Stomach (tissue), 19 donors: ENCODE results near the gene C2CD2. TPM values are rescaled to one million over a fixed set of nuclear protein-coding genes. Genes with fewer than 3 reads are reported as not detected.
A peak's percentile ranks its signal among the peaks of the same experiment; 100 is the strongest.

ENCODE experiments used
- DNase-seq, 2 donors: peaks; one replicate each; pipeline versions ENCODE4 v3.0.0 to v3.0.0-alpha.2; 2013 to 2019
- H3K27ac ChIP-seq, 5 donors: fragments of 200-600 bp in 4 of 5; sonication (generic) in 4 of 5; one replicate each; pipeline ENCODE4 v1.5.1; 2013 to 2019; ENCODE audit warnings: mild to moderate bottlenecking in 1 of 5, moderate library complexity in 1 of 5
- H3K27me3 ChIP-seq, 3 donors: fragments of 200-600 bp; sonication (generic); one replicate each; pipeline ENCODE4 v1.5.1; 2017 to 2019; ENCODE audit warnings: mixed run types in 1 of 3
- H3K36me3 ChIP-seq, 4 donors: fragments of 200-600 bp; sonication (generic); 1 replicate in 3 of 4; 2 replicates in 1 of 4; pipeline ENCODE4 v1.5.1; 2016 to 2019
- H3K4me1 ChIP-seq, 4 donors: fragments of 200-600 bp; sonication (generic); one replicate each; pipeline ENCODE4 v1.5.1; 2016 to 2019
- H3K4me3 ChIP-seq, 4 donors: fragments of 200-600 bp; sonication (generic) in 3 of 4; one replicate each; pipeline ENCODE4 v1.5.1; 2016 to 2019; ENCODE audit warnings: mild to moderate bottlenecking in 1 of 4
- H3K9me3 ChIP-seq, 4 donors: fragments of 200-600 bp; sonication (generic); one replicate each; pipeline ENCODE4 v1.5.1; 2016 to 2019
- EP300 ChIP-seq: sonication (generic); formaldehyde crosslinking; IDR thresholded peaks from one replicate; pipeline ENCODE4 v1.6.1; 2017; ENCODE audit warnings: antibody characterized with exemption
- POLR2A ChIP-seq, 4 donors: fragments of 450-650 bp; IDR thresholded peaks; one replicate each; pipeline ENCODE4 v1.6.1; 2016; ENCODE audit warnings: antibody characterized with exemption in 4 of 4, control low read depth in 2 of 4, mild to moderate bottlenecking in 1 of 4, moderate library complexity in 1 of 4
- POLR2AphosphoS5 ChIP-seq, 3 donors: sonication (generic); formaldehyde crosslinking; IDR thresholded peaks; one replicate each; pipeline ENCODE4 v1.6.1; 2016; ENCODE audit warnings: antibody characterized with exemption in 3 of 3
- WGBS, 5 donors: extraction: QIAGEN DNeasy Blood & Tissue Kit in 3 of 5; methylation state at CpG; one replicate each; pipeline versions ENCODE4 v1.1.5 to v1.1.7; 2013 to 2018; 5-methylcytosine and 5-hydroxymethylcytosine counted together
- intact Hi-C: fragments of 100-400 bp; cut with DNase I; formaldehyde crosslinking; loops from one replicate; pipeline ENCODE4 v1.15.1; 2023; ENCODE audit warnings: low total_unique reads
- long read RNA-seq, 10 donors: transcript quantifications; one replicate each; lab custom pipeline, GENCODE V29; 2026
- polyA plus RNA-seq, 3 donors: library from polyadenylated mRNA; stranded (reverse); fragments of 200-250 nt; gene quantifications; one replicate each; pipeline ENCODE4 v1.2.3, GENCODE V29; 2013
- total RNA-seq, 5 donors: library from RNA; depleted of rRNA; stranded (reverse); fragments of >200 nt; gene quantifications; one replicate each; pipeline versions ENCODE4 v1.1.0 to v1.2.3, GENCODE V29; 2014 to 2016
- TF ChIP-seq, protein P1 (sequence below), 7 experiments: fragments of 450-650 bp in 4 of 7; fragments of 200-600 bp in 3 of 7; sonication (generic) in 3 of 7; IDR thresholded peaks; one replicate each; pipeline ENCODE4 v1.5.1; 2016 to 2019; ENCODE audit warnings: antibody characterized with exemption in 7 of 7, control low read depth in 2 of 7, mild to moderate bottlenecking in 1 of 7
- donor health status: healthy with polysubstance abuse.
- donor health status: Bipolar disorder and iron deficiency.
- donor health status: healthy.

Gene C2CD2
- 10 to 100 TPM; 13.4 to 31.9 (median 18.7) TPM for total RNA-seq
- polyA plus RNA-seq = 1 to 10 TPM; 4.6 to 9.5 (median 6.1) TPM
- long read RNA-seq, donor 1, full-length matches to known transcripts = 2 of 2 reads
- long read RNA-seq, donor 1, partial matches to known transcripts = 0 of 2 reads
- long read RNA-seq, donor 1, other reads (novel, unspliced or antisense) = 0 of 2 reads
- long read RNA-seq, donor 2, full-length matches to known transcripts = 1 of 1 reads
- long read RNA-seq, donor 2, partial matches to known transcripts = 0 of 1 reads
- long read RNA-seq, donor 2, other reads (novel, unspliced or antisense) = 0 of 1 reads
- long read RNA-seq, donor 3, full-length matches to known transcripts = 2 of 7 reads
- long read RNA-seq, donor 3, partial matches to known transcripts = 5 of 7 reads
- long read RNA-seq, donor 3, other reads (novel, unspliced or antisense) = 0 of 7 reads
- long read RNA-seq, donor 4 = 0 reads
- long read RNA-seq, donor 5, full-length matches to known transcripts = 3 of 3 reads
- long read RNA-seq, donor 5, partial matches to known transcripts = 0 of 3 reads
- long read RNA-seq, donor 5, other reads (novel, unspliced or antisense) = 0 of 3 reads
- long read RNA-seq, donor 6, full-length matches to known transcripts = 7 of 7 reads
- long read RNA-seq, donor 6, partial matches to known transcripts = 0 of 7 reads
- long read RNA-seq, donor 6, other reads (novel, unspliced or antisense) = 0 of 7 reads
- long read RNA-seq, donor 7, partial matches to known transcripts = 0 of 1 reads
- long read RNA-seq, donor 7, other reads (novel, unspliced or antisense) = 0 of 1 reads
- long read RNA-seq, donor 8, full-length matches to known transcripts = 1 of 1 reads
- long read RNA-seq, donor 8, partial matches to known transcripts = 0 of 1 reads
- long read RNA-seq, donor 8, other reads (novel, unspliced or antisense) = 0 of 1 reads
- long read RNA-seq, donor 9 = 0 reads
- long read RNA-seq, donor 10 = 0 reads

- DNase-seq = peak; percentile 72 to 91
- Histone ChIP-seq H3K36me3 (no peaks in the 10 kb centered on the region), H3K27ac (peak within 1 kb of the TSS; percentile 62 to 86 (median 77)), H3K27me3 (no peaks in the 10 kb centered on the region), H3K4me3 (peak within 1 kb of the TSS; percentile 61 to 83 (median 80)), H3K4me1 (peaks cover 23 to 64% (median 43%) of the 10 kb centered on the region in 4 donors), H3K9me3 (no peaks in the 10 kb centered on the region)
- WGBS, 5 donors = 5 to 28% (median 8%) methylated on average over 15 to 84 of the region's 85 CpGs
- TF ChIP-seq POLR2AphosphoS5 (IDR thresholded peaks at IDR 0.05) (no peak), EP300 (no peak), POLR2A (IDR thresholded peaks at IDR 0.05) (no peak)
- TF ChIP-seq, protein P1, sequence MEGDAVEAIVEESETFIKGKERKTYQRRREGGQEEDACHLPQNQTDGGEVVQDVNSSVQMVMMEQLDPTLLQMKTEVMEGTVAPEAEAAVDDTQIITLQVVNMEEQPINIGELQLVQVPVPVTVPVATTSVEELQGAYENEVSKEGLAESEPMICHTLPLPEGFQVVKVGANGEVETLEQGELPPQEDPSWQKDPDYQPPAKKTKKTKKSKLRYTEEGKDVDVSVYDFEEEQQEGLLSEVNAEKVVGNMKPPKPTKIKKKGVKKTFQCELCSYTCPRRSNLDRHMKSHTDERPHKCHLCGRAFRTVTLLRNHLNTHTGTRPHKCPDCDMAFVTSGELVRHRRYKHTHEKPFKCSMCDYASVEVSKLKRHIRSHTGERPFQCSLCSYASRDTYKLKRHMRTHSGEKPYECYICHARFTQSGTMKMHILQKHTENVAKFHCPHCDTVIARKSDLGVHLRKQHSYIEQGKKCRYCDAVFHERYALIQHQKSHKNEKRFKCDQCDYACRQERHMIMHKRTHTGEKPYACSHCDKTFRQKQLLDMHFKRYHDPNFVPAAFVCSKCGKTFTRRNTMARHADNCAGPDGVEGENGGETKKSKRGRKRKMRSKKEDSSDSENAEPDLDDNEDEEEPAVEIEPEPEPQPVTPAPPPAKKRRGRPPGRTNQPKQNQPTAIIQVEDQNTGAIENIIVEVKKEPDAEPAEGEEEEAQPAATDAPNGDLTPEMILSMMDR (IDR thresholded peaks at IDR 0.05) = no peak
- intact Hi-C loops = no loop called here
These were observed at the start of gene C2CD2 for GRCh38 chr21:41953831-41954653. C2CD2 (minus strand) TSS chr21:41954018; CDS start chr21:41953648, 370 bp downstream.

GRCh38 chr21:42003051-42003461 is 49.2 kb upstream of the C2CD2 start:
- no peaks in the 10 kb centered on the region for H3K27me3 ChIP-seq
- no peak for TF ChIP-seq POLR2A (IDR thresholded peaks at IDR 0.05)
- TF ChIP-seq POLR2AphosphoS5 (IDR thresholded peaks at IDR 0.05) = no peak
- no peak overlapping the region for H3K4me3 ChIP-seq
- WGBS, 5 donors = 80 to 89% (median 83%) methylated on average over 4 of the region's 4 CpGs
- H3K27ac ChIP-seq = no peak overlapping the region
- H3K36me3 ChIP-seq = peaks cover 0 to 29% (median 20%) of the 10 kb centered on the region in 4 donors
- no peaks in the 10 kb centered on the region for H3K9me3 ChIP-seq
- peaks cover 0 to 7% (median 1%) of the 10 kb centered on the region in 4 donors for H3K4me1 ChIP-seq
- intact Hi-C loops = no loop called here
- no peak for DNase-seq

GRCh38 chr21:42002421-42002958 is 48.7 kb upstream of the C2CD2 start:
- no peaks in the 10 kb centered on the region for H3K9me3 ChIP-seq

DNA sequence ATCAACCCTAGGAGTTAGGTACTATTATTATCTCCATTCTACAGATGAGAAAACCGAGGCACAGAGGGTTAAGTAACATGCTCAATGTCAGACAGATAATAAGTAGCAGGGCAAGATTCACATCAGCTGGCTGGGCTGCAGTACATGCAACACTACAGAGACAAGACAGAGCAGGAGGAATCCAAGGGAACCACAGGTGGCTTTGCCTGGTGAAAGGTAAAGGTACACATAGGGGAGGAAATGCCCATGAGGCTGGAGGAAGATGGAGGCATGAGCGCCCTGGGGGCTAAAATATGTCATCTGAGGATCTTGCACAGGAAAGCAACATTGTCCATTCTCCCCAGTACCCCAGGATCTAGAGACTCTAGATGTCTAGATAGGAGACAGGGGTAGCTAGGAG is 48.0 kb upstream of the C2CD2 start:
- no peak overlapping the region for H3K4me3 ChIP-seq
- no peak for DNase-seq
- H3K36me3 ChIP-seq = peaks cover 0 to 31% (median 23%) of the 10 kb centered on the region in 4 donors
- no peak overlapping the region for H3K27ac ChIP-seq
- H3K4me1 ChIP-seq = peaks cover 0 to 7% (median 0%) of the 10 kb centered on the region in 4 donors
- TF ChIP-seq POLR2AphosphoS5 (IDR thresholded peaks at IDR 0.05) (no peak), EP300 (no peak), POLR2A (IDR thresholded peaks at IDR 0.05) (no peak)
- TF ChIP-seq, protein P1 (IDR thresholded peaks at IDR 0.05) = no peak
- intact Hi-C loops = no loop called here
- no peaks in the 10 kb centered on the region for H3K27me3 ChIP-seq
- 87 to 97% (median 94%) methylated on average over 2 of the region's 2 CpGs for WGBS, 5 donors
- no peaks in the 10 kb centered on the region for H3K9me3 ChIP-seq

More at GRCh38 chr21:42002421-42002958, 48.7 kb upstream of the C2CD2 start:
- Histone ChIP-seq H3K4me3 (no peak overlapping the region), H3K4me1 (peaks cover 0 to 7% (median 0%) of the 10 kb centered on the region in 4 donors), H3K27me3 (no peaks in the 10 kb centered on the region), H3K27ac (no peak overlapping the region), H3K36me3 (peaks cover 0 to 29% (median 20%) of the 10 kb centered on the region in 4 donors)
- TF ChIP-seq POLR2A (IDR thresholded peaks at IDR 0.05) = no peak
- TF ChIP-seq POLR2AphosphoS5 (IDR thresholded peaks at IDR 0.05) = no peak
- no peak for TF ChIP-seq EP300
- TF ChIP-seq, protein P1 (IDR thresholded peaks at IDR 0.05) = no peak
- intact Hi-C loops = no loop called here
- WGBS, 5 donors = 67 to 72% (median 68%) methylated on average over 14 of the region's 14 CpGs
- DNase-seq = no peak
